ENCODE results near the gene TXNL4A. TPM values are rescaled to one million over a fixed set of nuclear protein-coding genes. Genes with fewer than 3 reads are reported as not detected.

Gene TXNL4A
- total and polyA plus RNA-seq, 4 donors = 18.0 to 86.2 (median 32.8) TPM

GRCh38 chr18:80010551-80010906 lies 22.2 kb upstream of the TXNL4A start:
- 91% methylated on average over 5 of the region's 5 CpGs for WGBS
- no peak overlapping the region for H3K27ac ChIP-seq (ENCODE audit: low read depth in 1 of 2, low read length in 2 of 2)
- no peaks in the 10 kb centered on the region for H3K27me3 ChIP-seq (ENCODE audit: control insufficient read depth in 4 of 4, insufficient read depth in 4 of 4, low read length in 3 of 4)
- DNase-seq (ENCODE audit: low spot score) = no peak
- H3K36me3 ChIP-seq (ENCODE audit: control insufficient read depth in 4 of 4, insufficient read depth in 3 of 4, low read depth in 1 of 4, low read length in 3 of 4) = no peaks in the 10 kb centered on the region
- no peak overlapping the region for H3K4me3 ChIP-seq (ENCODE audit: low read depth in 1 of 3, low read length in 3 of 3)
- TF ChIP-seq SP1 (IDR thresholded peaks at IDR 0.05) (no peak), MAX (IDR thresholded peaks at IDR 0.05) (no peak)
- TF ChIP-seq, protein P1, sequence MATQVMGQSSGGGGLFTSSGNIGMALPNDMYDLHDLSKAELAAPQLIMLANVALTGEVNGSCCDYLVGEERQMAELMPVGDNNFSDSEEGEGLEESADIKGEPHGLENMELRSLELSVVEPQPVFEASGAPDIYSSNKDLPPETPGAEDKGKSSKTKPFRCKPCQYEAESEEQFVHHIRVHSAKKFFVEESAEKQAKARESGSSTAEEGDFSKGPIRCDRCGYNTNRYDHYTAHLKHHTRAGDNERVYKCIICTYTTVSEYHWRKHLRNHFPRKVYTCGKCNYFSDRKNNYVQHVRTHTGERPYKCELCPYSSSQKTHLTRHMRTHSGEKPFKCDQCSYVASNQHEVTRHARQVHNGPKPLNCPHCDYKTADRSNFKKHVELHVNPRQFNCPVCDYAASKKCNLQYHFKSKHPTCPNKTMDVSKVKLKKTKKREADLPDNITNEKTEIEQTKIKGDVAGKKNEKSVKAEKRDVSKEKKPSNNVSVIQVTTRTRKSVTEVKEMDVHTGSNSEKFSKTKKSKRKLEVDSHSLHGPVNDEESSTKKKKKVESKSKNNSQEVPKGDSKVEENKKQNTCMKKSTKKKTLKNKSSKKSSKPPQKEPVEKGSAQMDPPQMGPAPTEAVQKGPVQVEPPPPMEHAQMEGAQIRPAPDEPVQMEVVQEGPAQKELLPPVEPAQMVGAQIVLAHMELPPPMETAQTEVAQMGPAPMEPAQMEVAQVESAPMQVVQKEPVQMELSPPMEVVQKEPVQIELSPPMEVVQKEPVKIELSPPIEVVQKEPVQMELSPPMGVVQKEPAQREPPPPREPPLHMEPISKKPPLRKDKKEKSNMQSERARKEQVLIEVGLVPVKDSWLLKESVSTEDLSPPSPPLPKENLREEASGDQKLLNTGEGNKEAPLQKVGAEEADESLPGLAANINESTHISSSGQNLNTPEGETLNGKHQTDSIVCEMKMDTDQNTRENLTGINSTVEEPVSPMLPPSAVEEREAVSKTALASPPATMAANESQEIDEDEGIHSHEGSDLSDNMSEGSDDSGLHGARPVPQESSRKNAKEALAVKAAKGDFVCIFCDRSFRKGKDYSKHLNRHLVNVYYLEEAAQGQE (IDR thresholded peaks at IDR 0.05) = no peak
- no peak overlapping the region for H3K9ac ChIP-seq (ENCODE audit: low read depth in 1 of 2, low read length in 2 of 2)
- peaks cover 0 to 5% (median under 1%) of the 10 kb centered on the region in 4 donors for H3K9me3 ChIP-seq (ENCODE audit: control insufficient read depth in 4 of 4, low read length in 3 of 4)
- no peaks in the 10 kb centered on the region for H3K4me1 ChIP-seq (ENCODE audit: control insufficient read depth in 4 of 4, insufficient read depth in 4 of 4, low read length in 3 of 4)

GRCh38 chr18:80009661-80010550 lies 21.5 kb upstream of the TXNL4A start:
- no peaks in the 10 kb centered on the region for H3K36me3 ChIP-seq (ENCODE audit: control insufficient read depth in 4 of 4, insufficient read depth in 3 of 4, low read depth in 1 of 4, low read length in 3 of 4)
- H3K9ac ChIP-seq (ENCODE audit: low read depth in 1 of 2, low read length in 2 of 2) = no peak overlapping the region
- H3K4me3 ChIP-seq (ENCODE audit: low read depth in 1 of 3, low read length in 3 of 3) = no peak overlapping the region
- 77% methylated on average over 16 of the region's 16 CpGs for WGBS
- no peaks in the 10 kb centered on the region for H3K4me1 ChIP-seq (ENCODE audit: control insufficient read depth in 4 of 4, insufficient read depth in 4 of 4, low read length in 3 of 4)
- H3K27ac ChIP-seq (ENCODE audit: low read depth in 1 of 2, low read length in 2 of 2) = no peak overlapping the region
- peaks cover 0 to 5% (median under 1%) of the 10 kb centered on the region in 4 donors for H3K9me3 ChIP-seq (ENCODE audit: control insufficient read depth in 4 of 4, low read length in 3 of 4)
- no peaks in the 10 kb centered on the region for H3K27me3 ChIP-seq (ENCODE audit: control insufficient read depth in 4 of 4, insufficient read depth in 4 of 4, low read length in 3 of 4)
- TF ChIP-seq FOXA2 (IDR thresholded peaks at IDR 0.05) (no peak), YY1 (IDR thresholded peaks at IDR 0.05) (no peak), MAX (IDR thresholded peaks at IDR 0.05) (no peak), JUND (IDR thresholded peaks at IDR 0.05) (no peak), HNF4G (IDR thresholded peaks at IDR 0.05) (no peak), GABPA (IDR thresholded peaks at IDR 0.05 in 1 of 2, conservative IDR thresholded peaks at IDR 0.05 in 1 of 2) (no peak), FOXA1 (IDR thresholded peaks at IDR 0.05) (no peak), HNF4A (conservative IDR thresholded peaks at IDR 0.05) (no peak), RAD21 (IDR thresholded peaks at IDR 0.05) (no peak)
- TF ChIP-seq, protein P2, sequence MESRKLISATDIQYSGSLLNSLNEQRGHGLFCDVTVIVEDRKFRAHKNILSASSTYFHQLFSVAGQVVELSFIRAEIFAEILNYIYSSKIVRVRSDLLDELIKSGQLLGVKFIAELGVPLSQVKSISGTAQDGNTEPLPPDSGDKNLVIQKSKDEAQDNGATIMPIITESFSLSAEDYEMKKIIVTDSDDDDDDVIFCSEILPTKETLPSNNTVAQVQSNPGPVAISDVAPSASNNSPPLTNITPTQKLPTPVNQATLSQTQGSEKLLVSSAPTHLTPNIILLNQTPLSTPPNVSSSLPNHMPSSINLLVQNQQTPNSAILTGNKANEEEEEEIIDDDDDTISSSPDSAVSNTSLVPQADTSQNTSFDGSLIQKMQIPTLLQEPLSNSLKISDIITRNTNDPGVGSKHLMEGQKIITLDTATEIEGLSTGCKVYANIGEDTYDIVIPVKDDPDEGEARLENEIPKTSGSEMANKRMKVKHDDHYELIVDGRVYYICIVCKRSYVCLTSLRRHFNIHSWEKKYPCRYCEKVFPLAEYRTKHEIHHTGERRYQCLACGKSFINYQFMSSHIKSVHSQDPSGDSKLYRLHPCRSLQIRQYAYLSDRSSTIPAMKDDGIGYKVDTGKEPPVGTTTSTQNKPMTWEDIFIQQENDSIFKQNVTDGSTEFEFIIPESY (IDR thresholded peaks at IDR 0.05) = no peak
- TF ChIP-seq, protein P3, sequence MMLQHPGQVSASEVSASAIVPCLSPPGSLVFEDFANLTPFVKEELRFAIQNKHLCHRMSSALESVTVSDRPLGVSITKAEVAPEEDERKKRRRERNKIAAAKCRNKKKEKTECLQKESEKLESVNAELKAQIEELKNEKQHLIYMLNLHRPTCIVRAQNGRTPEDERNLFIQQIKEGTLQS (IDR thresholded peaks at IDR 0.05) = no peak
- TF ChIP-seq, protein P1 (IDR thresholded peaks at IDR 0.05) = no peak
- DNase-seq (ENCODE audit: low spot score) = no peak

Data from liver (tissue), 9 donors.